Measurements from ENCODE around the gene SIL1. TPM values are rescaled to one million over a fixed set of nuclear protein-coding genes. Genes with fewer than 3 reads are reported as not detected.

SIL1 gene
- total RNA-seq, 3 donors from 2014 or later (not counting 1 experiment from before 2014, with no cell fraction given), result 16.9 to 22.5 (median 22.4) TPM

DNA sequence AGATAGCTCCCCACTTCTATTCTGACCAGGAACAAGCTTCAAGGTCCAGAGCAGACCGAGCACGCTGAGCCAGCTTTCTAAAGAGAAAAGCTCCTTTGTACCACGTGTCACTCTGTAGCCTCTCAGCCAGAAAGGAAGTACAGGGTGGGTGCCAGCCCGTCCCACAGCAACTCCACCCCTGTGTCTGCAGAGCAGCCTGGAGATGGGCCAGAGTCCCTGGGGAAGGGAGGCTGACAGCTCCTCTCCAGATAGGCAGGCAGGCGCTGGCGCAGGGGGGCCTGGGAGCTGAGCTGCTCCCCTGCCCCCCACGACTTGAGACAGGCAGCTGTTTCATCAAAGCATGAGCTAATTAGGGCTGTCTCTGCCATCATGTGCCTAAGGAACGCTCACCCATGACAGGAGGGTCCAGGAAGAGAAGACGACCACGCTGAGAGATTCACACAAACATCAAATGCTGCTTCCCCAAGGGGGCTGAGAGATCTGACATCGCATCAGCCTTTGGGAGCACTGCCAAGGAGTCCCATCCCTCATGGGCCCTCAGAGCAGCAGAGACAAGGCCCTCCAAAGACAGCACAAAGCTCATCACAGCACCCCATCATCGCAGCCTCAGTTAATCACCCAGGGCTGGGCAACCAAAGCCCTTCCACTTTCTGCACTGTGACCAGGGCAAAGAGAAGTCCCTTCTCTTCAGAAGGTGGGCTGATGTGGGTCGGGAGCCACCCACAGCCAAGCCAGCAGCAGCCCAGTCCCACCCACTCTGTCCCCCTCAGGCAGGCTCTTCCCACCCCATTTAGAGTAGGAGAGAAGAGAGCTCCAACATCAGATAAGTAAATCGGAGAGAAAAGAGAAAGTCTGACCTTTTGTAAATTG, 244.5 kb downstream of the SIL1 start:
- 32% methylated on average over 13 of the region's 14 CpGs for WGBS (ENCODE audit: insufficient coverage)
- H3K4me1 ChIP-seq (ENCODE audit: control insufficient read depth, insufficient read depth, low read length), result peaks cover 23% of the 10 kb centered on the region
- no peaks in the 10 kb centered on the region for H3K36me3 ChIP-seq (ENCODE audit: control insufficient read depth, insufficient read depth, low read length)
- H3K27me3 Mint-ChIP-seq (ENCODE audit: low read depth in 2 of 2), result peaks cover 0 to 3% of the 10 kb centered on the region in 2 donors
- intact Hi-C loops (cut with micrococcal nuclease), result no loop called here
- no peaks in the 10 kb centered on the region for H3K27me3 ChIP-seq (ENCODE audit: control insufficient read depth, insufficient read depth, low read length)
- peak overlapping the region; percentile 53 to 76 for H3K27ac Mint-ChIP-seq
- H3K27ac ChIP-seq (ENCODE audit: low read length), result no peak overlapping the region
- peaks cover 21 to 23% of the 10 kb centered on the region in 2 donors for H3K4me1 Mint-ChIP-seq
- peak overlapping the region; percentile 52 for H3K4me3 Mint-ChIP-seq
- no peak for TF ChIP-seq CTCF (IDR thresholded peaks at IDR 0.05)
- DNase-seq (peak in 1 of 2 donors; percentile 40), ATAC-seq (peak; percentile 80 to 94 (median 90))
- no peaks in the 10 kb centered on the region for H3K36me3 Mint-ChIP-seq
- no peaks in the 10 kb centered on the region for H3K9me3 Mint-ChIP-seq
- H3K9me3 ChIP-seq (ENCODE audit: control insufficient read depth, insufficient read depth, low read length), result no peaks in the 10 kb centered on the region
- H3K4me3 ChIP-seq (ENCODE audit: low read length), result no peak overlapping the region

GRCh38 chr5:138952962-138953361, 245.2 kb downstream of the SIL1 start:
- Mint-ChIP-seq H3K4me3 (peak overlapping the region; percentile 52), H3K27ac (peak overlapping the region in 1 of 2 donors; percentile 76), H3K9me3 (no peaks in the 10 kb centered on the region), H3K36me3 (no peaks in the 10 kb centered on the region), H3K4me1 (peaks cover 21 to 23% of the 10 kb centered on the region in 2 donors), H3K27me3 (ENCODE audit: low read depth in 2 of 2) (peaks cover 0 to 3% of the 10 kb centered on the region in 2 donors)
- peaks cover 23% of the 10 kb centered on the region for H3K4me1 ChIP-seq (ENCODE audit: control insufficient read depth, insufficient read depth, low read length)
- TF ChIP-seq CTCF (IDR thresholded peaks at IDR 0.05), result no peak
- no peaks in the 10 kb centered on the region for H3K36me3 ChIP-seq (ENCODE audit: control insufficient read depth, insufficient read depth, low read length)
- H3K27me3 ChIP-seq (ENCODE audit: control insufficient read depth, insufficient read depth, low read length), result no peaks in the 10 kb centered on the region
- ATAC-seq (peak; percentile 36 to 54 (median 52)), DNase-seq (no peak)
- intact Hi-C loops (cut with micrococcal nuclease), result no loop called here
- 19% methylated on average over 6 of the region's 6 CpGs for WGBS (ENCODE audit: insufficient coverage)
- H3K27ac ChIP-seq (ENCODE audit: low read length), result no peak overlapping the region
- no peak overlapping the region for H3K4me3 ChIP-seq (ENCODE audit: low read length)
- H3K9me3 ChIP-seq (ENCODE audit: control insufficient read depth, insufficient read depth, low read length), result no peaks in the 10 kb centered on the region

GRCh38 chr5:138951986-138952735, 246.0 kb downstream of the SIL1 start:
- ATAC-seq (no peak), DNase-seq (no peak)
- H3K27me3 ChIP-seq (ENCODE audit: control insufficient read depth, insufficient read depth, low read length), result no peaks in the 10 kb centered on the region
- Mint-ChIP-seq H3K4me3 (peak overlapping the region; percentile 45), H3K9me3 (no peaks in the 10 kb centered on the region), H3K36me3 (no peaks in the 10 kb centered on the region), H3K27me3 (ENCODE audit: low read depth in 2 of 2) (peaks cover 0 to 3% of the 10 kb centered on the region in 2 donors), H3K27ac (peak overlapping the region in 1 of 2 donors; percentile 76), H3K4me1 (peaks cover 21 to 23% of the 10 kb centered on the region in 2 donors)
- TF ChIP-seq CTCF (IDR thresholded peaks at IDR 0.05), result no peak
- 91% methylated on average over 12 of the region's 17 CpGs for WGBS (ENCODE audit: insufficient coverage)
- no peaks in the 10 kb centered on the region for H3K9me3 ChIP-seq (ENCODE audit: control insufficient read depth, insufficient read depth, low read length)
- H3K27ac ChIP-seq (ENCODE audit: low read length), result no peak overlapping the region
- H3K4me3 ChIP-seq (ENCODE audit: low read length), result no peak overlapping the region
- H3K36me3 ChIP-seq (ENCODE audit: control insufficient read depth, insufficient read depth, low read length), result peaks cover under 1% of the 10 kb centered on the region
- intact Hi-C loops (cut with micrococcal nuclease), result no loop called here
- peaks cover 23% of the 10 kb centered on the region for H3K4me1 ChIP-seq (ENCODE audit: control insufficient read depth, insufficient read depth, low read length)

All from natural killer cell (primary cell).